Endothelial cell of umbilical vein (primary cell): ENCODE results near the gene TRAPPC4.
A peak's percentile ranks its signal among the peaks of the same experiment; 100 is the strongest.

ENCODE experiments used
- POLR2AphosphoS5 ChIP-seq: IDR thresholded peaks from 2 replicates; pipeline ENCODE4 v1.6.1; 2012; ENCODE audit warnings: low read depth, mild to moderate bottlenecking, control low read depth, low read length, moderate library complexity; ENCODE audit not compliant: insufficient read depth
- TF ChIP-seq, protein P1 (sequence below), 2 donors: IDR thresholded peaks; 1 replicate in 1 of 2; 2 replicates in 1 of 2; pipeline ENCODE4 v1.5.1; 2011; ENCODE audit warnings: low read length in 2 of 2, mild to moderate bottlenecking in 2 of 2, moderate library complexity in 2 of 2, control low read depth in 1 of 2, inconsistent platforms in 1 of 2, low read depth in 1 of 2; ENCODE audit not compliant: insufficient read depth in 1 of 2; ENCODE audit errors: extremely low read depth in 1 of 2
- TF ChIP-seq, protein P2 (sequence below): IDR thresholded peaks from 2 replicates; pipeline ENCODE4 v1.6.1; 2011; ENCODE audit not compliant: insufficient read depth, insufficient read length

DNA sequence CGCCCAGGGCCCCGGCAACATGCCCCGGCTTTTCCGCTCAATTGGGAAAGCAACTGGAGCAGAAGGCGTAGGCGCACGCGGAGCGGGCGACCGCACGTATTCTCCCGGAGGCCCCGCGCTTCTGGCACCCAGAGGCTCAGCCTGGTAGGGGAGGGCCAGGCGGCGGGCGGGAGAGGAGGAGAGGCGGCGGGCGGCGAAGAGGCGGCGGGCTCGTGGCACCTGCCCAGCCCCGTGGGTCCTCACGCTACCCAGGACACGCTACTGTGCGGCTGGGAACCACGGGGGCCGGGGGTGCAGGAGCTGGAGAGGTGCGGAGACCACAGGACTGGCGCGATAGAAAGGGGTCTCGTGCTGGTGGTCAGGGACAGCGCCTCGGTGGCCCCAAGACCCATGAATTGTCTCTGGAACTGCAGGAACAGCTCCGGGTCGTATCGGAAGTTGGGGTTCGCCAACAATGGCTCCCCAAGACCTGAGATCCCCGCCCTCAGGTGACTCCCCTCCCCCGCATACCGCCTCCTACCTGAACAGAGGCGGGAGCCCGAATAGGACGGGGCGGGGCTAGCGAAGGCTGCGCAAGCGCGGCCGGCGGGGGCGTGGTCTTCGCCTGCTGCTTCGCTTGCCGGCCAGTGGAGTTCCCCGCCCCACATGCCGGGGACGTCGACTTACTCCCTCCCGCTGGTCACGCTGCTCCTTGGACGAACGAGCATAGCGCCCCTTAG, 11.9 kb downstream of the TRAPPC4 start, which contains the start of gene SLC37A4:
- TF ChIP-seq, protein P1, sequence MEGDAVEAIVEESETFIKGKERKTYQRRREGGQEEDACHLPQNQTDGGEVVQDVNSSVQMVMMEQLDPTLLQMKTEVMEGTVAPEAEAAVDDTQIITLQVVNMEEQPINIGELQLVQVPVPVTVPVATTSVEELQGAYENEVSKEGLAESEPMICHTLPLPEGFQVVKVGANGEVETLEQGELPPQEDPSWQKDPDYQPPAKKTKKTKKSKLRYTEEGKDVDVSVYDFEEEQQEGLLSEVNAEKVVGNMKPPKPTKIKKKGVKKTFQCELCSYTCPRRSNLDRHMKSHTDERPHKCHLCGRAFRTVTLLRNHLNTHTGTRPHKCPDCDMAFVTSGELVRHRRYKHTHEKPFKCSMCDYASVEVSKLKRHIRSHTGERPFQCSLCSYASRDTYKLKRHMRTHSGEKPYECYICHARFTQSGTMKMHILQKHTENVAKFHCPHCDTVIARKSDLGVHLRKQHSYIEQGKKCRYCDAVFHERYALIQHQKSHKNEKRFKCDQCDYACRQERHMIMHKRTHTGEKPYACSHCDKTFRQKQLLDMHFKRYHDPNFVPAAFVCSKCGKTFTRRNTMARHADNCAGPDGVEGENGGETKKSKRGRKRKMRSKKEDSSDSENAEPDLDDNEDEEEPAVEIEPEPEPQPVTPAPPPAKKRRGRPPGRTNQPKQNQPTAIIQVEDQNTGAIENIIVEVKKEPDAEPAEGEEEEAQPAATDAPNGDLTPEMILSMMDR (IDR thresholded peaks at IDR 0.05; ENCODE audit: extremely low read depth in 1 of 2, insufficient read depth in 1 of 2, low read depth in 1 of 2, low read length in 2 of 2), result peak in 1 of 2 donors; percentile 93
- TF ChIP-seq, protein P2, sequence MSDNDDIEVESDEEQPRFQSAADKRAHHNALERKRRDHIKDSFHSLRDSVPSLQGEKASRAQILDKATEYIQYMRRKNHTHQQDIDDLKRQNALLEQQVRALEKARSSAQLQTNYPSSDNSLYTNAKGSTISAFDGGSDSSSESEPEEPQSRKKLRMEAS, result peak; percentile 96
- peak; percentile 63 for TF ChIP-seq POLR2AphosphoS5
